LHCN-M2 (cell line): Measurements from ENCODE around the gene ELMO3. TPM values are rescaled to one million over a fixed set of nuclear protein-coding genes. Genes with fewer than 3 reads are reported as not detected.

Experiments
- DNase-seq: peaks from one replicate; pipeline ENCODE4 v3.0.0-alpha.2; 2012; ENCODE audit warnings: low read depth
- polyA plus RNA-seq: library from polyadenylated mRNA; unstranded; fragments of >200 nt; gene quantifications from one replicate; pipeline ENCODE4 v1.2.1, GENCODE V29; 2012; ENCODE audit warnings: missing spikeins
- total RNA-seq: library from RNA; depleted of rRNA; stranded (reverse); fragments of >200 nt; gene quantifications from 2 replicates; pipeline ENCODE4 v1.2.3, GENCODE V29; 2014; rRNA removed

ELMO3 gene
- total RNA-seq, result 1.8 and 1.9 TPM in 2 replicates
- polyA plus RNA-seq, result 0.57 TPM

GRCh38 chr16:67199011-67199807 lies at the start of gene ELMO3:
Gene ELMO3 (plus strand): TSS chr16:67199131. CDS start chr16:67199327, 196 bp downstream.
- no peak for DNase-seq

GRCh38 chr16:67149276-67150046 lies 49.5 kb upstream of the ELMO3 start:
- no peak for DNase-seq

GRCh38 chr16:67150047-67150832 lies 48.7 kb upstream of the ELMO3 start:
- DNase-seq, result peak; percentile 52

- DNase-seq, result peak; percentile 82
Measured at GRCh38 chr16:67150833-67151396, 48.0 kb upstream of the ELMO3 start, which contains the start of gene B3GNT9. Gene B3GNT9 (minus strand): TSS chr16:67150998. CDS start chr16:67150485, 513 bp downstream.

GRCh38 chr16:67151431-67152097 lies 47.4 kb upstream of the ELMO3 start:
- DNase-seq, result peak; percentile 8

- DNase-seq, result no peak
Measured at GRCh38 chr16:67154578-67155294, 44.2 kb upstream of the ELMO3 start.

- DNase-seq, result peak; percentile 60
Measured at GRCh38 chr16:67155295-67156142, 43.4 kb upstream of the ELMO3 start.

- DNase-seq, result no peak
Measured at GRCh38 chr16:67156143-67156844, 42.6 kb upstream of the ELMO3 start.

GRCh38 chr16:67157106-67157748 lies 41.7 kb upstream of the ELMO3 start:
- no peak for DNase-seq

GRCh38 chr16:67157892-67158635 lies 40.9 kb upstream of the ELMO3 start:
- DNase-seq, result no peak

- no peak for DNase-seq
Measured at GRCh38 chr16:67158637-67159600, 40.0 kb upstream of the ELMO3 start.

- no peak for DNase-seq
Measured at GRCh38 chr16:67161595-67162058, 37.3 kb upstream of the ELMO3 start.

- no peak for DNase-seq
Measured at GRCh38 chr16:67162506-67163163, 36.3 kb upstream of the ELMO3 start.

GRCh38 chr16:67163164-67163998 lies 35.5 kb upstream of the ELMO3 start:
- no peak for DNase-seq
